PC-3 (cell line): ENCODE data around the gene NFYA. TPM values are rescaled to one million over a fixed set of nuclear protein-coding genes. Genes with fewer than 3 reads are reported as not detected.
A peak's percentile ranks its signal among the peaks of the same experiment; 100 is the strongest.

ENCODE experiments used
- ATAC-seq: fragments of 200-7000 bp; cut with Tn5 transposase; 2 replicates; pipeline ENCODE4 v1.9.1; 2020; ENCODE audit warnings: mild to moderate bottlenecking, moderate library complexity
- Bru-seq: library from RNA; stranded (reverse); fragments of 400-500 nt; gene quantifications from one replicate; lab custom pipeline; 2021; lab: Mats Ljungman, UMichigan
- BruChase-seq, 2 experiments: library from RNA; stranded (reverse); fragments of 400-500 nt; gene quantifications; one replicate each; lab custom pipeline; 2021; lab: Mats Ljungman, UMichigan
- BruUV-seq: library from RNA; stranded (reverse); fragments of 400-500 nt; replicated peaks from 2 replicates; lab custom pipeline; 2021; lab: Mats Ljungman, UMichigan
- CTCF ChIA-PET: fragments of 300-600 bp; sonication (Branson Sonifier 250); formaldehyde crosslinking; loops from one replicate; lab custom pipeline; 2022; ENCODE audit warnings: antibody characterized with exemption; lab: Charles Lee
- POLR2A ChIA-PET: fragments of 300-600 bp; sonication (Branson Sonifier 250); formaldehyde crosslinking; loops from one replicate; lab custom pipeline; 2022; ENCODE audit warnings: antibody characterized with exemption; ENCODE audit not compliant: unreplicated experiment; lab: Charles Lee
- DNase-seq: peaks from one replicate; pipeline ENCODE4 v3.0.0-alpha.2; 2015
- H2AFZ ChIP-seq: fragments of 300-600 bp; sonication (generic); 2 replicates; pipeline ENCODE4 v1.6.0; 2016; ENCODE audit warnings: antibody characterized with exemption, low read length
- H3F3A ChIP-seq: fragments of 300-600 bp; sonication (generic); one replicate; pipeline ENCODE4 v1.6.0; 2017; ENCODE audit warnings: antibody characterized with exemption, low read length, control low read depth, mild to moderate bottlenecking; ENCODE audit not compliant: unreplicated experiment
- H3K27ac ChIP-seq: fragments of 300-600 bp; sonication (generic); 2 replicates; pipeline ENCODE4 v1.5.1; 2016; ENCODE audit warnings: mild to moderate bottlenecking, low read length
- H3K27me3 ChIP-seq: fragments of 300-600 bp; sonication (generic); 2 replicates; pipeline ENCODE4 v1.6.1; 2016; ENCODE audit warnings: low read length, mixed read lengths
- H3K36me3 ChIP-seq: fragments of 300-600 bp; sonication (generic); 2 replicates; pipeline ENCODE4 v1.6.1; 2016; ENCODE audit warnings: low read depth, mixed run types, low read length, mixed read lengths
- H3K4me1 ChIP-seq: fragments of 300-600 bp; sonication (generic); 2 replicates; pipeline ENCODE4 v1.5.1; 2016; ENCODE audit warnings: low read length; ENCODE audit not compliant: insufficient read depth
- H3K4me2 ChIP-seq: fragments of 300-600 bp; sonication (generic); 2 replicates; pipeline ENCODE4 v1.6.0; 2016; ENCODE audit warnings: low read length
- H3K4me3 ChIP-seq: fragments of 300-600 bp; sonication (generic); 2 replicates; pipeline ENCODE4 v1.5.1; 2016; ENCODE audit warnings: mild to moderate bottlenecking, low read length, mixed read lengths
- H3K79me2 ChIP-seq: fragments of 300-600 bp; sonication (generic); 2 replicates; pipeline ENCODE4 v1.6.1; 2017; ENCODE audit warnings: low read length, mixed read lengths
- H3K9ac ChIP-seq: fragments of 300-600 bp; sonication (generic); 2 replicates; pipeline ENCODE4 v1.6.0; 2016; ENCODE audit warnings: mild to moderate bottlenecking, low read length
- H3K9me2 ChIP-seq: fragments of 300-600 bp; sonication (generic); replicated peaks from 2 replicates; pipeline ENCODE4 v1.6.1; 2016; ENCODE audit warnings: mixed run types, low read length, mixed read lengths
- H3K9me3 ChIP-seq: fragments of 300-600 bp; sonication (generic); 2 replicates; pipeline ENCODE4 v1.6.1; 2016; ENCODE audit warnings: low read length, mixed read lengths
- H4K20me1 ChIP-seq: fragments of 300-600 bp; sonication (generic); 2 replicates; pipeline ENCODE4 v1.6.1; 2016; ENCODE audit warnings: low read length, mixed read lengths
- EZH2 ChIP-seq: fragments of 300-600 bp; sonication (generic); IDR thresholded peaks from one replicate; pipeline ENCODE4 v1.6.1; 2017; ENCODE audit warnings: antibody characterized with exemption, mild to moderate bottlenecking, low read length; ENCODE audit not compliant: unreplicated experiment
- EZH2phosphoT487 ChIP-seq: fragments of 300-600 bp; sonication (generic); IDR thresholded peaks from 2 replicates; pipeline ENCODE4 v1.6.1; 2018; ENCODE audit warnings: mild to moderate bottlenecking, antibody characterized with exemption, low read length, borderline replicate concordance
- intact Hi-C: fragments of 100-400 bp; cut with micrococcal nuclease; formaldehyde crosslinking; loops from 2 replicates; pipeline ENCODE4 v1.9.0; 2023
- long read RNA-seq: library from polyadenylated mRNA; unstranded; transcript quantifications from one replicate; pipeline ENCODE4 v2.0.0, GENCODE V29; 2021; ENCODE audit not compliant: unreplicated experiment
- total RNA-seq: library from RNA; depleted of rRNA; stranded (reverse); fragments of >200 nt; gene quantifications from 2 replicates; pipeline ENCODE4 v1.2.3, GENCODE V29; 2014; rRNA removed
- TF ChIP-seq, protein P1 (sequence below): fragments of 300-600 bp; sonication (generic); conservative IDR thresholded peaks from 2 replicates; pipeline ENCODE4 v1.5.1; 2017; ENCODE audit warnings: antibody characterized with exemption, low read depth, mild to moderate bottlenecking, low read length

The NFYA gene
- 31.7 and 32.9 TPM in 2 replicates for total RNA-seq
- Bru-seq, nascent RNA = percentile 94 among the genes with signal in this experiment
- BruChase-seq, experiment 1, labeled RNA remaining after a 6-hour chase = percentile 95 among the genes with signal in this experiment
- percentile 93 among the genes with signal in this experiment for BruChase-seq, experiment 2, labeled RNA remaining after a 2-hour chase
- long read RNA-seq, transcript NFYA-202 (9 exons, 1,660 nt) = major isoform, 35 of 105 reads
- long read RNA-seq, partial matches to known transcripts = 13 of 105 reads
- long read RNA-seq, other reads (novel, unspliced or antisense) = 54 of 105 reads

- Histone ChIP-seq H3K4me1 (peaks cover 46% of the 10 kb centered on the region), H3K9ac (peak within 1 kb of the TSS; percentile 98), H3K9me3 (no peaks in the 10 kb centered on the region), H3K79me2 (peaks cover 60% of the 10 kb centered on the region), H3K27ac (peak within 1 kb of the TSS; percentile 96), H4K20me1 (peaks cover 36% of the 10 kb centered on the region), H3F3A (no peaks in the 10 kb centered on the region), H3K36me3 (no peaks in the 10 kb centered on the region; the same call in 1 of the 2 replicates), H3K27me3 (no peaks in the 10 kb centered on the region), H2AFZ (peak within 1 kb of the TSS; percentile 90), H3K4me3 (peak within 1 kb of the TSS; percentile 85), H3K4me2 (peak within 1 kb of the TSS; percentile 99), H3K9me2 (no peaks in the 10 kb centered on the region)
- intact Hi-C loops = loop anchor here (2.0 to 5.0 kb wide), 2 partner anchors 166 to 244 kb away; no protein-coding TSS in a partner anchor
- ATAC-seq = peak; percentile 65
- CTCF ChIA-PET = interaction anchor here (0.5 kb wide), 1 partner anchor 51 kb away, joined by 4 read pairs; no protein-coding TSS in a partner anchor
- no TSS peak for BruUV-seq
- no peak for DNase-seq
- TF ChIP-seq EZH2 (no peak), EZH2phosphoT487 (no peak)
- TF ChIP-seq, protein P1, sequence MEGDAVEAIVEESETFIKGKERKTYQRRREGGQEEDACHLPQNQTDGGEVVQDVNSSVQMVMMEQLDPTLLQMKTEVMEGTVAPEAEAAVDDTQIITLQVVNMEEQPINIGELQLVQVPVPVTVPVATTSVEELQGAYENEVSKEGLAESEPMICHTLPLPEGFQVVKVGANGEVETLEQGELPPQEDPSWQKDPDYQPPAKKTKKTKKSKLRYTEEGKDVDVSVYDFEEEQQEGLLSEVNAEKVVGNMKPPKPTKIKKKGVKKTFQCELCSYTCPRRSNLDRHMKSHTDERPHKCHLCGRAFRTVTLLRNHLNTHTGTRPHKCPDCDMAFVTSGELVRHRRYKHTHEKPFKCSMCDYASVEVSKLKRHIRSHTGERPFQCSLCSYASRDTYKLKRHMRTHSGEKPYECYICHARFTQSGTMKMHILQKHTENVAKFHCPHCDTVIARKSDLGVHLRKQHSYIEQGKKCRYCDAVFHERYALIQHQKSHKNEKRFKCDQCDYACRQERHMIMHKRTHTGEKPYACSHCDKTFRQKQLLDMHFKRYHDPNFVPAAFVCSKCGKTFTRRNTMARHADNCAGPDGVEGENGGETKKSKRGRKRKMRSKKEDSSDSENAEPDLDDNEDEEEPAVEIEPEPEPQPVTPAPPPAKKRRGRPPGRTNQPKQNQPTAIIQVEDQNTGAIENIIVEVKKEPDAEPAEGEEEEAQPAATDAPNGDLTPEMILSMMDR = no peak
- POLR2A ChIA-PET = interaction anchor here (0.7 to 0.8 kb wide), 2 partner anchors 43 to 44 kb away, joined by 3 read pairs; no protein-coding TSS in a partner anchor
Measured at GRCh38 chr6:41072836-41073202, at the start of gene NFYA. NFYA (plus strand) TSS chr6:41072974; CDS start chr6:41079090, 6,116 bp downstream.

DNA sequence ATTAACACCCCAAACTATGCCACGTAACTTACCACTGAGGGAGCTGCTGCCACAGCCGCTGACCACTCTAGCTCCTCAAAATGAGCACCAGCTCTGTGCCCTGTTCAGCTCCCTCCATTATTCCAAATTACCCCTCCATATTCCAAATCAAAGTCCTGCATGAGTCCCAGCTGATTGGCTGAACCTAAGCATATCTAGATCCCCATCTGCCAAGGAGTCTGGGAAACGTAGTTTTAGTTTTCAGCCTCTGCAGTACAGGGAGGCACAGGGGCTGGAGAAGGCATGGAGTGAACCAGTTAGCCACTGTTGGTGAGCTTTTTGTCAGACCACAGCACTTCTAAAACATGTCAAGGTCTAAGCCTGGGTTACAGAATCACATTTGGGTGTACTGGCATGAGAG, 49.7 kb upstream of the NFYA start:
- CTCF ChIA-PET = no interaction called here
- DNase-seq (no peak), ATAC-seq (no peak)
- Histone ChIP-seq H3K27me3 (no peaks in the 10 kb centered on the region), H3K27ac (no peak overlapping the region), H3K9ac (no peak overlapping the region), H3K4me3 (no peak overlapping the region), H3F3A (no peaks in the 10 kb centered on the region), H2AFZ (no peak overlapping the region), H3K79me2 (0 out of 2 replicates have a peak, but pooled peaks cover 5% of the 10 kb centered on the region), H3K9me3 (no peaks in the 10 kb centered on the region), H4K20me1 (no peaks in the 10 kb centered on the region), H3K4me1 (peaks cover 38% of the 10 kb centered on the region), H3K36me3 (no peaks in the 10 kb centered on the region), H3K9me2 (no peaks in the 10 kb centered on the region), H3K4me2 (no peak overlapping the region)
- BruUV-seq = no TSS peak
- intact Hi-C loops = no loop called here
- TF ChIP-seq EZH2phosphoT487 = no peak
- TF ChIP-seq, protein P1 = no peak
- TF ChIP-seq EZH2 = no peak
- POLR2A ChIA-PET = no interaction called here
